Coronary artery (tissue), 2 donors: Measurements from ENCODE around the gene MAP3K6.

Source experiments
- DNase-seq: peaks from one replicate; pipeline ENCODE4 v3.0.0-alpha.2; 2017; ENCODE audit warnings: low spot score
- H3K27ac ChIP-seq, 2 donors: fragments of 200-600 bp; sonication (generic); one replicate each; pipeline ENCODE4 v1.5.1; 2016 to 2019
- H3K4me3 ChIP-seq: fragments of 200-600 bp; sonication (generic); 2 replicates; pipeline ENCODE4 v1.5.1; 2016; ENCODE audit warnings: mild to moderate bottlenecking, moderate library complexity
- TF ChIP-seq, protein P1 (sequence below): fragments of 200-600 bp; sonication (generic); IDR thresholded peaks from one replicate; pipeline ENCODE4 v1.5.1; 2019; ENCODE audit warnings: antibody characterized with exemption

MAP3K6 gene

DNA sequence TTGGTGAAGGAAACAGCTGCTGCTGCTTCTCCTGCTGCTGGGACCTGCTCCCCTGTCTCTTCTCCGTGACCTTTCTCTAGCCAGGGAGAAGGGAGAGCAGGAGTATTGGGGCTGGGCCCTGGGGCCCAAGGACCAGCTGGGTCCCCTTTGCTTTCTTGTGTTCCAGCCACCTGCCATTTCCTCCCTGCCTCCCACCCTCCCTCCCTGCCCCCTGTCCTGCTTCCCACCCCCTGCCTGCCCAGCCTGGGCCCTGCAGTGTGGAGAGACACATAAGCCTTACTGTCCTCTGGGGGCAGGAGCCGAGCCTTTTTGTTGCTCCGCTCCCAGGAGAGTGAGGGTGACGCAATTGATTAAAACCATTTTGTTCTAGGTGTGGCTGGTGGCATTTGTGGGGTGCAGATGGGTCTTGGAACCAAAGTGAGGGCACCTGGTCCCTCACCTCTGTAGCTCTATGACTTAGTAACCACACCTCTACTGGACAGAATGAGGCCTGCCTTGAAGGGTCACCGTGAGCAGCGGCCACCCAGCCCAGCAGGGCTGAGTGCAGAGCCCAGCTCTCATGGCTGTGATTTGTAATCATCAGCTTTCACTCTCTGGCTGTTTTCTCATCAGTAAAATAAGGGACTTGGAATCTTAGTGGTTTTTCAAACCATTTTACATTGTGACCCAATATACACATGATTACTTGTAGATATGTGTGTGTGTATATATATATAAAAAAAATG is 58.7 kb downstream of the MAP3K6 start:
- no peak for DNase-seq
- TF ChIP-seq, protein P1, sequence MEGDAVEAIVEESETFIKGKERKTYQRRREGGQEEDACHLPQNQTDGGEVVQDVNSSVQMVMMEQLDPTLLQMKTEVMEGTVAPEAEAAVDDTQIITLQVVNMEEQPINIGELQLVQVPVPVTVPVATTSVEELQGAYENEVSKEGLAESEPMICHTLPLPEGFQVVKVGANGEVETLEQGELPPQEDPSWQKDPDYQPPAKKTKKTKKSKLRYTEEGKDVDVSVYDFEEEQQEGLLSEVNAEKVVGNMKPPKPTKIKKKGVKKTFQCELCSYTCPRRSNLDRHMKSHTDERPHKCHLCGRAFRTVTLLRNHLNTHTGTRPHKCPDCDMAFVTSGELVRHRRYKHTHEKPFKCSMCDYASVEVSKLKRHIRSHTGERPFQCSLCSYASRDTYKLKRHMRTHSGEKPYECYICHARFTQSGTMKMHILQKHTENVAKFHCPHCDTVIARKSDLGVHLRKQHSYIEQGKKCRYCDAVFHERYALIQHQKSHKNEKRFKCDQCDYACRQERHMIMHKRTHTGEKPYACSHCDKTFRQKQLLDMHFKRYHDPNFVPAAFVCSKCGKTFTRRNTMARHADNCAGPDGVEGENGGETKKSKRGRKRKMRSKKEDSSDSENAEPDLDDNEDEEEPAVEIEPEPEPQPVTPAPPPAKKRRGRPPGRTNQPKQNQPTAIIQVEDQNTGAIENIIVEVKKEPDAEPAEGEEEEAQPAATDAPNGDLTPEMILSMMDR, result no peak
- H3K27ac ChIP-seq, result no peak overlapping the region
- H3K4me3 ChIP-seq, result no peak overlapping the region

DNA sequence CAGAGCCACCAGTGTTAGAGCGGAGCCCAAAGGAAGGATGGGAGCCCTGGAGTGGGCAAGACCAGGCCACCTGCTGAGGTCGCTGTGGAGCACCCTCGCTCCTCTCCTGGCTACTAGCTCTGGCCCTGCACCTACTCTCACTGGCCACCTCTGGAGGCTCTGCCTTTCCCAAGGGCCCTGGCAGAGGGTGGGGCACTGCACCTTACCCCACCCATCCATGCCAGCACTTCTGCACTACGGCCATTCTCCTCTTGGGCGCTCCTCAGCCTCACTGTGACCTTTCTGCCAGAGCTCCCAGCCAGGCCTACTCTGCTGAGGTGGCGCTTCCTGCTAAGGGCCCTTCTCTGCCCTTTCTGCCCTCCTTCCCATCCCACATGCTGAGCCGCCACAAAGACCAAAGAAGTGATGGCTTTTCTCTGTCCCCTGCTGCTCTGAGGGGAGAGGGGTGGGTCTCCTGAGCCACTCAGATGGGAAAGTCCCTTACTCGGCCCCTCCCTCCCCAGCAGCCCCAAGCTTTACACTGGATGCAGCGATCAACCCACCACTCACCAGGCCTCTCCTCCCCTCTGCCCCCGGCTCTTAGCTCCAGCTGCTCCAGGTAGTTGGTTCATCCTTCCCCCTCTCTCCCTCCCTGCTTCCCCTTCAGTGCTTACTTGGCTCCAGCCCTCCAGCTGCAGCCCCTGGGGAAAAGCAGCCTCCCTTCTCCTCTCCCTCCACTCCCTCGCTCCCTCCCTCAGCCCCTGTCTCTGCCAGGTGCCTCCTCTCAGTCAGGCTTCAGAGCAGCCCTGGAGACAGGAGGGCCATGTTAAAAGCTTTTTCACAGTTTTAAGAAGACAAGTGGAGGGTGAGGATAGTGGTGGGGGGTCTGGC is 59.6 kb downstream of the MAP3K6 start:
- DNase-seq, result no peak
- TF ChIP-seq, protein P1, result no peak
- Histone ChIP-seq H3K27ac (no peak overlapping the region), H3K4me3 (no peak overlapping the region)

DNA sequence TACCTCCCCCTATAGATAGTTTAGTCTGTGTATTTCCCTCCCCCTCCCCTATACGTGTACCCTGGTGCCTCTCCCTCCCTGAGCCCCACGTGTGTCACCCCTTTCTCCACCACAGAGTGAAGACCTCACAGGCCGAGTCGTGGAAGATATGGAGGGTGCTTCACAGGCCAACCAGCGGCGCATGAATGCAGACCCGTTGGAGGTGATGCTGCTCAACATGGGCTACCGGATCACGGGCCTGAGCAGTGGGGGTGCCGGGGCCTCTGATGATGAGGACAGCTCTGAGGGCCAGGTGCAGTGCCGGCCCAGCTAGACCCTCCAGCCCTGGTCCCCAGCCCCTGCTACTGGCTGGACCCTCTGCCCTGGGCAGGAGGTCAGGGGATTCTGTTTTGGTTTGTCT is 60.7 kb downstream of the MAP3K6 start:
- DNase-seq, result no peak
- H3K4me3 ChIP-seq, result no peak overlapping the region
- TF ChIP-seq, protein P1, result no peak

More for the DNA sequence above, 60.7 kb downstream of the MAP3K6 start:
- no peak overlapping the region for H3K27ac ChIP-seq
